HG03108 (cell line): Measurements from ENCODE around the gene CDK17.
"Not testable (repeated sequence)": the region's sequence is repeated elsewhere in the genome, so short reads cannot be mapped to it uniquely, and the experiment has no call there.

Experiments
- ATAC-seq: cut with Tn5 transposase; IDR thresholded peaks from one replicate; pipeline ENCODE4 v1.9.1; 2021; ENCODE audit warnings: moderate library complexity; ENCODE audit not compliant: unreplicated experiment

Gene CDK17

DNA sequence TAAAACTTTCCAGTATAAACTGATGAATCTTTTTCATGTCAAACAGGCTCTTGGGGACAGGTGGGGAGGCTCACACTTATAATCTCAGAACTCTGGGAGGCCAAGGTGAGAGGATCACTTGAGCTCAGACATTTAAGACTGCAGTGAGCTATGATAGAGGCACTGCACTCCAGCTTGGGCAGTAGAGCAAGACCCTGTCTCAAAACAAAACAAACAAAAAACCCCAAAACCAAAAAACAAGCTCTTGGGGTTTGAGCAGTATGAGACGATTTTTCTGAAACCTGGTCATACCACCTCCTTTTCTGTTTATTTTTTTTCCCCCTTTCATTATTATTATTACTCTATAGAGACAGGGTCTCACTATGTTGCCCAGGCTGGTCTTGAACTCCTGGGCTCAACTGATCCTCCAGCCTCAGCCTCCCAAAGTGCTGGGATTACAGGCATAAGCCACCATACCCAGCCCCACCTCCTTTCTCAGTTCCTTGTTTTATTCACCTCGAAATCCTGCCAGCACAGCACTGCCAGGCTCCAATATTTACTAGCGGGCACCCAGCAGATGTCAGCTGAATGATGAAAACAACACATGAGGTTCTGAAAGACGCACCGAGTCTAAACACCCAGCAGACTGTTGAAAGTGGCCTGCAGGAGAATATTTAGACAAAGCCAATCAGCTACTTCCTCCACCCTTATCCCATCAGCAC, 19.5 kb upstream of the CDK17 start:
- ATAC-seq = no peak

GRCh38 chr12:96417688-96418087, 17.4 kb upstream of the CDK17 start:
- ATAC-seq = not testable (repeated sequence)

GRCh38 chr12:96416033-96416799, 16.0 kb upstream of the CDK17 start:
- ATAC-seq = no peak

DNA sequence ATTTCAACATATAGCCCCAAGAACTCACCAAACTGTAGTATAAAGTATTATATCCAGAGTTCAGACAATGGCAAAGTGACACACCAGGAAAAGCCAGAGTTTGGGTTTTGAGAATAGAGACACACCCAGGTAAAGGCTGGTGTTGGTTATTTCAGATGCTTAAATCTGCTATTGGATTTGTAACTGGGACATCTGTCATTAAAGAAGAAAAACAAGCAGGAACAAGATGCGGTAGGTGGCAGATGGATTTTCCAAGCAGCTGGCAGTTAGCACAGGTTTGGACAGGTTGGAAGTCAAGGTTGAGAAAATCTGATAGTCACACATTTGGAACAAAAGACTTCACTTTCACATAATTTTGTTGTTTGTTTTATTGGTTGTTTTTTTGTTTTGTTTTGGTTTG, 14.4 kb upstream of the CDK17 start:
- no peak for ATAC-seq

GRCh38 chr12:96412431-96412830, 12.2 kb upstream of the CDK17 start:
- ATAC-seq = no peak

GRCh38 chr12:96409731-96410130, 9.5 kb upstream of the CDK17 start:
- ATAC-seq = no peak

DNA sequence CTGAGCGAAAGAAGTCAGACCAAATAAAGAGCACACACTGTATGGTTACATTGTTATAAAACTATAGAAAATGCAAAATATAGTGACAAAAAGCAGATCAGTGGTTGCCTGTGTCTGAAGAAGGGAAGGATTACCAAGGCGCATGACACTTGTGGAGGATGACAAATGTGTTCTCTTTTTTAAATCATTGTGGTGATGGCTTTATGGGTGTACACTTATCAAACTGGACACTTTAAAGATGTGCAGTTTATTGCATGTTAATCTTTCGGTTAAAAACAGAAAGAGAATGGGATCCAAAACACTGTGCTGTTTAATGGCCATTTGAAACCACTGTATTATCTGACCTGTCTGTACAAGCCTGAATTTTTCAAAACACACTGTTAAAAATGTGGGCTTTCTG, 8.8 kb upstream of the CDK17 start:
- ATAC-seq = no peak

DNA sequence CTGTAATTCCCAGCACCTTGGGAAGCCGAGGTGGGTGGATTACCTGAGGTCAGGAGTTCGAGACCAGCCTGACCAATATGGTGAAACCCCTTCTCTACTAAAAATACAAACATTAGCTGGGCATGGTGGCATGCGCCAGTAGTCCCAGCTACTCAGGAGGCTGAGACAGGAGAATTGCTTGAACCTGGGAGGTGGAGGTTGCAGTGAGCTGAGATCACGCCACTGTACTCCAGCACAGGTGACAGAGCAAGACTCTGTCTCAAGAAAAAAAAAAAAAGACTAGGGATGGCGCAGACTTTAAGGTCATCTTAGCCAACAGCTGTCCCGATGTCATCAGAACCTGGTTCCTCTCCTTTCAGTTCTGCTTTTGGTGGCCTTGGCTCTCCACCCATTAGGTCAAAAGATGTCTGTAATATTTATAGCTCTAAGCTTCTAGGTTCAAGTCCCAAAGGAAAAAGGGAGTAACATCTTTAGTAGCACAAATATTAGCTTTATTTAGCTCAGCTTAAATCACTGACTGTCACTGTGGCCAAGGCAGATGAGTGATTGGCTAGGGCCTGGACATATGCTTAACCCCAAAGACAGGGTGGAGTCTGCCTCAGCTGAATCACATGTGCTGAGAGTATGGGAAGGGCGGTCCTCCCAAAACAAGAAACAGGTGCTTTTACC, 7.3 kb upstream of the CDK17 start:
- ATAC-seq = peak; percentile 92

GRCh38 chr12:96404696-96405095, 4.5 kb upstream of the CDK17 start:
- no peak for ATAC-seq

DNA sequence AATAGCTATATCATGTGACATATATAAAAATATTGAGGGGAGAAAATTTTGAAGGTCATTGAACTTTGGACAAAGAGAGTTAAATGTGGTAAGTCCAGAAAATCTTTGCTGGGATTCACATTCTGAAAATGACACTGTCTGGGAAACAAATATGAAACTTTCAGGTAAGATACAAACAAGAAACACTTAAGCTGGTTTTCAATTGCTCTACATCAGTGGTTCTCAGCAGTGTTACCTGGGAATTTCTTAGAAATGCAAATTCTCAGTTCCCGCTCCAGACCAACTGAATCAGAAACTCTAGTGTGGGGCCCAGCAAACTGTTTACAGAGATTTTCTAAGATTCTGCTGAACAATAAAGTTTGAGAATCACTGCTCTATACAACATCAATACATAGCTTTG, 3.6 kb upstream of the CDK17 start:
- no peak for ATAC-seq

DNA sequence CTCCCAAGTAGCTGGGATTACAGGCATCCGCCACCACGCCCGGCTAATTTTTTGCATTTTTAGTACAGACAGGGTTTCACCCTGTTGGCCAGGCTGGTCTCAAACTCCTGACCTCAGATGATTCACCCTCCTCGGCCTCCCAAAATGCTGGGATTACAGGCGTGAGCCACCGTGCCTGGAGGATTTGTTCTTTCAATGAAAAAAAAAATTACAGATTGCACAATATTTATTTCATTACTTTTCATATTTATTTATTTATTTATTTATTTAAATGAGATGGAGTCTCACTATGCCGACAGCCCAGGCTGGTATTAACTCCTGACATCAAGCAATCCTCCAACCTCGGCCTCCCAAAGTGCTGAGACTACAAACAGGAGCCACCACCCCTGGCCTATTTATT, 2.3 kb upstream of the CDK17 start:
- ATAC-seq = not testable (repeated sequence)

GRCh38 chr12:96402061-96402460, 1.8 kb upstream of the CDK17 start:
- ATAC-seq = no peak

GRCh38 chr12:96401076-96401871, 1.0 kb upstream of the CDK17 start:
- peak; percentile 24 for ATAC-seq

DNA sequence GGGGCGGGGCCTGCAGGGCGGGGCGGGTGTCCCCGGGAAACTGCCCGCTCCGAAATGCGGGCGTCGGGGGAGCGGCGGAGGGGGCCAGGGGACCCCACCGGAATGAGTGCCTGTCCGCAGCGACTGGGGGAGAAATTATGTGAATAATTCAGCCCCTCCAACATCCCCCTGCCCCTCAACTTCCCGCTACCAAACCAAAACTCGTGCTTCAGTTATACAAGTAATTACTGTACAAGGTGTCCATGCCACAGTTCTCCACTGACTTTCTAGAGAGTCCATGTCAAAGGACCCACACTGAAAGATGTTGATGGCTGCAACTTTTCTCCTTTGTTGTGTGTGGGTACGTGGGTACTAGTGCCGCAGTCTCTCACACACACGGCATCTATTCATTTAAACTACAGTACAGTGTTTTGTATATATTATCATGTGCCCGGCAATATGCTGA, 414 bp upstream of the CDK17 start:
- peak; percentile 1 for ATAC-seq

DNA sequence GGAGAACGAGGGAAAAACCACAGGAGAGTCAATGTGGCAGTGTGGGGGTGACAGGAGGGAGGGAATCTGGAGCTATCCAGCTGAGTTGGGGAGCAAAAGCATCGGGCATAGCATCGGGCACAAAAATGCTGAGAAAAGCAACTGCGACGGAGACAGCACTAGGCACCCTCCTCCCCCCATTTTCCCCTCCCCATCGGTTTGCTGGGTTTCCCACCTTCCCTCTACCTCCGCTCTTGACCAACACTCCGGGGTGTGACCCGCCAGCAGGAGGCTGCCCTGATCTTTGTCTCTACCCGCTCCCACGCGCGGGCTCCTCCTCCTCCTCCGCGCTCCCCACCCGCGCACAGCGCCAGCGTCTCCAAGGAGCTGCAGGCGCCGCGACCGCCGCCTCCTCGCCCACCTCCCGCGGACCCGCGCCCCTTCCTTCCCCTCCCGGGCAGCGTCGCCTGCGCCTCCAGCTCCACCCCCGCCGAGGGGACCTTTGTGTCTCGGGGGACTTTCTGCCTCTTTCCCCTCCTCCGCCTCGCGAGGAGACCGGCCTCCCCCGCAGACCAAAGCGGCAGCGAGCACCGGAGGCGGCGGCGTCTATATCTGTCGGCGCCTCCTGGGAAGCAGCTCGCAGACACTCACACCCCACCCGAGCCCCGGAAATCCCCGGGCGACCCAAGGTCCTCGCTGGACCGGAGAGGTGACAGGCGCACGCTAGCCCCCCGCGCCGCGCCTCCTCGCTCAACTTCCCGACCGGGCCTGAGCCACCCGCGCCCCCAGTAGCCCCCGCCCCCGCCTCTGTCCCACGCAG, 920 bp downstream of the CDK17 start:
- ATAC-seq = peak; percentile 32

- ATAC-seq = no peak
Measured at GRCh38 chr12:96398424-96399119, 1.7 kb downstream of the CDK17 start.

GRCh38 chr12:96397756-96398423, 2.3 kb downstream of the CDK17 start:
- ATAC-seq = no peak

GRCh38 chr12:96396914-96397313, 3.3 kb downstream of the CDK17 start:
- ATAC-seq = no peak

GRCh38 chr12:96396209-96396608, 4.0 kb downstream of the CDK17 start:
- no peak for ATAC-seq
